ACC112 (cell line): ENCODE results near the gene AIFM1.
"Not testable (repeated sequence)": the region's sequence is repeated elsewhere in the genome, so short reads cannot be mapped to it uniquely, and the experiment has no call there.

ENCODE experiments used
- H2AFZ ChIP-seq: fragments of 200-600 bp; sonication (generic); one replicate; pipeline ENCODE4 v1.6.0; 2017; ENCODE audit warnings: antibody characterized with exemption, low read length; ENCODE audit not compliant: unreplicated experiment
- H3K27ac ChIP-seq: fragments of 200-600 bp; sonication (generic); 2 replicates; pipeline ENCODE4 v1.5.1; 2014; ENCODE audit warnings: low read depth, mild to moderate bottlenecking, antibody characterized with exemption, low read length, moderate library complexity
- H3K27me3 ChIP-seq: fragments of 200-600 bp; sonication (generic); 2 replicates; pipeline ENCODE4 v1.6.1; 2014; ENCODE audit warnings: mild to moderate bottlenecking, antibody characterized with exemption, low read length, moderate library complexity, mixed read lengths; ENCODE audit not compliant: insufficient read depth
- H3K36me3 ChIP-seq: fragments of 200-600 bp; sonication (generic); 2 replicates; pipeline ENCODE4 v1.6.1; 2016; ENCODE audit warnings: mild to moderate bottlenecking, antibody characterized with exemption, low read length, moderate library complexity, mixed read lengths; ENCODE audit not compliant: insufficient read depth
- H3K4me1 ChIP-seq: fragments of 200-600 bp; sonication (generic); one replicate; pipeline ENCODE4 v1.6.1; 2016; ENCODE audit warnings: low read length, mixed read lengths; ENCODE audit not compliant: insufficient read depth, unreplicated experiment, control insufficient read depth
- H3K4me3 ChIP-seq: fragments of 200-600 bp; sonication (generic); 2 replicates; pipeline ENCODE4 v1.5.1; 2014; ENCODE audit warnings: mild to moderate bottlenecking, low read depth, low read length
- H3K79me2 ChIP-seq: fragments of 200-600 bp; sonication (generic); one replicate; pipeline ENCODE4 v1.6.0; 2016; ENCODE audit warnings: low read length; ENCODE audit not compliant: control insufficient read depth, unreplicated experiment, insufficient read depth

Gene AIFM1

GRCh38 chrX:130119312-130119898, 46.2 kb downstream of the AIFM1 start:
- H3K36me3 ChIP-seq = no peaks in the 10 kb centered on the region
- H2AFZ ChIP-seq = no peak overlapping the region
- H3K27ac ChIP-seq = peak overlapping the region; percentile 70; the same call in 1 of the 2 replicates
- H3K79me2 ChIP-seq = no peaks in the 10 kb centered on the region
- H3K4me3 ChIP-seq = peak overlapping the region; percentile 48
- no peaks in the 10 kb centered on the region for H3K27me3 ChIP-seq
- peaks cover 31% of the 10 kb centered on the region for H3K4me1 ChIP-seq

- H3K27me3 ChIP-seq = no peaks in the 10 kb centered on the region
- H3K36me3 ChIP-seq = no peaks in the 10 kb centered on the region
- no peak overlapping the region for H2AFZ ChIP-seq
- H3K27ac ChIP-seq = peak overlapping the region; percentile 70
- H3K79me2 ChIP-seq = no peaks in the 10 kb centered on the region
- peaks cover 36% of the 10 kb centered on the region for H3K4me1 ChIP-seq
- H3K4me3 ChIP-seq = peak overlapping the region; percentile 48
Observed at GRCh38 chrX:130118441-130119311, 47.0 kb downstream of the AIFM1 start.

GRCh38 chrX:130117166-130117565, 48.5 kb downstream of the AIFM1 start:
- no peak overlapping the region for H2AFZ ChIP-seq
- no peaks in the 10 kb centered on the region for H3K79me2 ChIP-seq
- no peak overlapping the region for H3K4me3 ChIP-seq
- H3K4me1 ChIP-seq = peaks cover 38% of the 10 kb centered on the region
- no peak overlapping the region for H3K27ac ChIP-seq
- H3K36me3 ChIP-seq = no peaks in the 10 kb centered on the region
- H3K27me3 ChIP-seq = no peaks in the 10 kb centered on the region

DNA sequence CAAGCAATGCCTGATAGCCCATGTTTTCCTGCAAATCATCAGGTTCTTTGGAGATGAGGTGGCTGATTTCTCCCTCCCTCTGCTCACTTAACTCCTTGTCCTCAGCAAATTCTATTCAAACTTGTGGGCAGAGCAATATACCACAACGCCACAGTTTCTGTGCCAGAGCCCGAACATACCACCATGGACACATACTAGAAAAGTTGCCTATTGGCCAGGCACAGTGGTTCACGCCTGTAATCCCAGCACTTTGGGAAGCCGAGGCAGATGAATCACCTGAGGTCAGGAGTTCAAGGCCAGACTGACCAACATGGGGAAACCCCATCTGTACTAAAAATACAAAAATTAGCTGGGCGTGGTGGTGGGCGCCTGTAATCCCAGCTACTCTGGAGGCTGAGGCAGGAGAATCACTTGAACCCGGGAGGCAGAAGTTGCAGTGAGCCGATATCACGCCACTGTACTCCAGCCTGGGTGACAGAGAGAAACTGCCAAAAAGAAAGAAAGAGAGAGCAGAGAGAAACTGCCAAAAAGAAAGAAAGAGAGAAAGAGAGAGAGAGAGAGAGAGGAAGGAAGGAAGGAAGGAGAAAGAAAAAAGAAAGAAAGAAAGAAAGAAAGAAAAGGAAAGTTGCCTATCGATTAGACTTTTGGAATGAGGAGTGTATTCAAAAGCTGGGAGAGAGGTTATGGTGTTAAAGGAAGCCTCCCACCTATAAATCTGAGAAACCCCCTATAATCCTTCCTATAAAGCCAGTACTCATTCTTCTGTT, 50.3 kb downstream of the AIFM1 start:
- H2AFZ ChIP-seq, H3K79me2 ChIP-seq, H3K27ac ChIP-seq, H3K36me3 ChIP-seq, H3K4me3 ChIP-seq, H3K27me3 ChIP-seq: not testable (repeated sequence)
- peaks cover 38% of the 10 kb centered on the region for H3K4me1 ChIP-seq

GRCh38 chrX:130114141-130114588, 51.5 kb downstream of the AIFM1 start:
- Histone ChIP-seq H3K27ac (peak overlapping the region; percentile 39; the same call in 1 of the 2 replicates), H3K79me2 (peaks cover 8% of the 10 kb centered on the region), H2AFZ (no peak overlapping the region), H3K4me1 (peaks cover 28% of the 10 kb centered on the region), H3K27me3 (no peaks in the 10 kb centered on the region), H3K4me3 (no peak overlapping the region), H3K36me3 (no peaks in the 10 kb centered on the region)

- Histone ChIP-seq H3K4me3 (peak overlapping the region; percentile 80), H3K79me2 (peaks cover 28% of the 10 kb centered on the region), H3K27ac (peak overlapping the region; percentile 69), H2AFZ (peak overlapping the region; percentile 50), H3K4me1 (peaks cover 18% of the 10 kb centered on the region), H3K27me3 (no peaks in the 10 kb centered on the region), H3K36me3 (no peaks in the 10 kb centered on the region)
Observed at GRCh38 chrX:130111220-130112154, 54.2 kb downstream of the AIFM1 start.

GRCh38 chrX:130110379-130111219, 55.0 kb downstream of the AIFM1 start, which contains the start of gene ELF4:
Gene ELF4 (minus strand): TSS chrX:130110497. CDS start chrX:130081330, 29,167 bp downstream.
- H3K27me3 ChIP-seq = no peaks in the 10 kb centered on the region
- H3K79me2 ChIP-seq = peaks cover 36% of the 10 kb centered on the region
- peak within 1 kb of the TSS; percentile 88 for H3K4me3 ChIP-seq
- peaks cover 24% of the 10 kb centered on the region for H3K4me1 ChIP-seq
- H3K27ac ChIP-seq = peak within 1 kb of the TSS; percentile 88
- H3K36me3 ChIP-seq = no peaks in the 10 kb centered on the region
- H2AFZ ChIP-seq = peak within 1 kb of the TSS; percentile 50

- no peaks in the 10 kb centered on the region for H3K36me3 ChIP-seq
- peak overlapping the region; percentile 88 for H3K27ac ChIP-seq
- no peaks in the 10 kb centered on the region for H3K27me3 ChIP-seq
- H3K79me2 ChIP-seq = peaks cover 42% of the 10 kb centered on the region
- no peak overlapping the region for H2AFZ ChIP-seq
- H3K4me1 ChIP-seq = peaks cover 30% of the 10 kb centered on the region
- H3K4me3 ChIP-seq = peak overlapping the region; percentile 88
Observed at GRCh38 chrX:130109429-130110378, 55.9 kb downstream of the AIFM1 start.
